ENCODE measurements around the gene APOBEC4. TPM values are rescaled to one million over a fixed set of nuclear protein-coding genes. Genes with fewer than 3 reads are reported as not detected.

APOBEC4 gene
- total RNA-seq, 1 experiment from 2014 or later, result not detected

DNA sequence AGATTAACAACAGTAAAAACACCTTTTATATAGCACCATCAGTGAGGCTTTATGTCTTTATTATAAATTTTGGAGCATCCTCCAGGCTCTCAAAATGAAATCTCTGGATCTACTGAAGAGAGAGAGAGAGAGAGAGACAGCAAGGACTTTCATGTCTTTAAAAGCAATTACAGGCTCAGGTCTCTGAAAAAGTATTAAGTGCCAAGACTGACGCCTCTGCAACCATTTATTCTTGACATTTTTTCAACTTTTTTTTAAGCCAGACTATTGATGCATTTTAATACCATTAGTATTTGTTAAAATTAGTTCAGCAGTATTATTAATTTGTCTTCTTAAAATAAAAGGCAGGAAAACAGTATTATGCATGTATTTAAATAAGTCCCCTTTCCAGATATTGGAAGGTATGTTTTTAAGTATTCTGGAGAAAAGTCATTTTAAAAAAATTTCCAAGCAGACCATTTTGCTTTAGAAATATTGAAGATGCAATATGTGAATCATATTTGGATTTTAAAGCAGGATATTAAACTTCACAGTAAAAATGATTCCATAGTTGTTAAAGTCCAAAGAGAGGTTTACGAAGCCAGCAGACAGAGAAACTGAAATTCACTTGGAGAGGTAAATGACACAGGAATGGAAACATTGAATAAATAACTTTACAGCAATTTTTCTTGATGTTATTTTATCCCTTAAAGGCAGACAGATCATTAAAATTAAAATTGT lies 35.4 kb upstream of the APOBEC4 start:
- ChIA-PET CTCF (no interaction called here), POLR2A (no interaction called here), RAD21 (ENCODE audit: low non-redundant PET in 1 of 2, low total read pairs in 2 of 2, uncharacterized antibody in 2 of 2, unreplicated experiment in 2 of 2) (no interaction called here)
- intact Hi-C loops (cut with micrococcal nuclease), result loop anchor here (10.0 kb wide), 1 partner anchor 226 kb away; no protein-coding TSS in a partner anchor
- H4K20me1 ChIP-seq (ENCODE audit: insufficient read depth), result no peaks in the 10 kb centered on the region
- H3K27ac ChIP-seq (ENCODE audit: low read depth, low read length), result no peak overlapping the region
- no peak overlapping the region for H3K4me3 ChIP-seq (replicated peaks in 1 of 2; ENCODE audit: low read depth in 1 of 2, low read length in 2 of 2)
- no peaks in the 10 kb centered on the region for H3K36me3 ChIP-seq (ENCODE audit: control insufficient read depth in 1 of 2, insufficient read depth in 2 of 2, low read length in 2 of 2)
- no TSS peak for BruUV-seq (replicated peaks)
- H2AFZ ChIP-seq (ENCODE audit: low read depth, low read length, poor library complexity, severe bottlenecking), result no peak overlapping the region
- H3K79me2 ChIP-seq (ENCODE audit: insufficient read depth, low read length), result no peaks in the 10 kb centered on the region
- no peak overlapping the region for H3K4me2 ChIP-seq (ENCODE audit: low read length)
- H3K27me3 ChIP-seq (ENCODE audit: insufficient read depth, low read length), result no peaks in the 10 kb centered on the region
- no peak overlapping the region for H3K9ac ChIP-seq (ENCODE audit: low read length)
- DNase-seq (ENCODE audit: low read depth, low spot score) (no peak), ATAC-seq (no peak)
- no peaks in the 10 kb centered on the region for H3K9me2 ChIP-seq (ENCODE audit: insufficient read depth)
- no peaks in the 10 kb centered on the region for H3K4me1 ChIP-seq (ENCODE audit: control insufficient read depth in 1 of 2, insufficient read depth in 2 of 2, low read length in 2 of 2)
- no peaks in the 10 kb centered on the region for H3K9me3 ChIP-seq (ENCODE audit: control insufficient read depth in 1 of 2, insufficient read depth in 1 of 2, low read depth in 1 of 2, low read length in 2 of 2)
- TF ChIP-seq, protein P1, sequence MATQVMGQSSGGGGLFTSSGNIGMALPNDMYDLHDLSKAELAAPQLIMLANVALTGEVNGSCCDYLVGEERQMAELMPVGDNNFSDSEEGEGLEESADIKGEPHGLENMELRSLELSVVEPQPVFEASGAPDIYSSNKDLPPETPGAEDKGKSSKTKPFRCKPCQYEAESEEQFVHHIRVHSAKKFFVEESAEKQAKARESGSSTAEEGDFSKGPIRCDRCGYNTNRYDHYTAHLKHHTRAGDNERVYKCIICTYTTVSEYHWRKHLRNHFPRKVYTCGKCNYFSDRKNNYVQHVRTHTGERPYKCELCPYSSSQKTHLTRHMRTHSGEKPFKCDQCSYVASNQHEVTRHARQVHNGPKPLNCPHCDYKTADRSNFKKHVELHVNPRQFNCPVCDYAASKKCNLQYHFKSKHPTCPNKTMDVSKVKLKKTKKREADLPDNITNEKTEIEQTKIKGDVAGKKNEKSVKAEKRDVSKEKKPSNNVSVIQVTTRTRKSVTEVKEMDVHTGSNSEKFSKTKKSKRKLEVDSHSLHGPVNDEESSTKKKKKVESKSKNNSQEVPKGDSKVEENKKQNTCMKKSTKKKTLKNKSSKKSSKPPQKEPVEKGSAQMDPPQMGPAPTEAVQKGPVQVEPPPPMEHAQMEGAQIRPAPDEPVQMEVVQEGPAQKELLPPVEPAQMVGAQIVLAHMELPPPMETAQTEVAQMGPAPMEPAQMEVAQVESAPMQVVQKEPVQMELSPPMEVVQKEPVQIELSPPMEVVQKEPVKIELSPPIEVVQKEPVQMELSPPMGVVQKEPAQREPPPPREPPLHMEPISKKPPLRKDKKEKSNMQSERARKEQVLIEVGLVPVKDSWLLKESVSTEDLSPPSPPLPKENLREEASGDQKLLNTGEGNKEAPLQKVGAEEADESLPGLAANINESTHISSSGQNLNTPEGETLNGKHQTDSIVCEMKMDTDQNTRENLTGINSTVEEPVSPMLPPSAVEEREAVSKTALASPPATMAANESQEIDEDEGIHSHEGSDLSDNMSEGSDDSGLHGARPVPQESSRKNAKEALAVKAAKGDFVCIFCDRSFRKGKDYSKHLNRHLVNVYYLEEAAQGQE (IDR thresholded peaks at IDR 0.05; ENCODE audit: low read depth), result no peak

- no peak overlapping the region for H3K9ac ChIP-seq (ENCODE audit: low read length)
- no peak overlapping the region for H3K4me2 ChIP-seq (ENCODE audit: low read length)
- ChIA-PET RAD21 (ENCODE audit: low non-redundant PET in 1 of 2, low total read pairs in 2 of 2, uncharacterized antibody in 2 of 2, unreplicated experiment in 2 of 2) (no interaction called here), POLR2A (no interaction called here), CTCF (interaction anchor here (1.5 kb wide), 1 partner anchor 32 kb away, joined by 3 read pairs; no protein-coding TSS in a partner anchor)
- DNase-seq (ENCODE audit: low read depth, low spot score) (no peak), ATAC-seq (no peak)
- H3K4me3 ChIP-seq (replicated peaks in 1 of 2; ENCODE audit: low read depth in 1 of 2, low read length in 2 of 2), result no peak overlapping the region
- H3K9me3 ChIP-seq (ENCODE audit: control insufficient read depth in 1 of 2, insufficient read depth in 1 of 2, low read depth in 1 of 2, low read length in 2 of 2), result no peaks in the 10 kb centered on the region
- no peaks in the 10 kb centered on the region for H3K27me3 ChIP-seq (ENCODE audit: insufficient read depth, low read length)
- no peaks in the 10 kb centered on the region for H3K36me3 ChIP-seq (ENCODE audit: control insufficient read depth in 1 of 2, insufficient read depth in 2 of 2, low read length in 2 of 2)
- BruUV-seq (replicated peaks), result no TSS peak
- H3K79me2 ChIP-seq (ENCODE audit: insufficient read depth, low read length), result no peaks in the 10 kb centered on the region
- intact Hi-C loops (cut with micrococcal nuclease), result loop anchor here (10.0 kb wide), 1 partner anchor 227 kb away; no protein-coding TSS in a partner anchor
- no peak overlapping the region for H3K27ac ChIP-seq (ENCODE audit: low read depth, low read length)
- H4K20me1 ChIP-seq (ENCODE audit: insufficient read depth), result no peaks in the 10 kb centered on the region
- no peaks in the 10 kb centered on the region for H3K4me1 ChIP-seq (ENCODE audit: control insufficient read depth in 1 of 2, insufficient read depth in 2 of 2, low read length in 2 of 2)
- no peak overlapping the region for H2AFZ ChIP-seq (ENCODE audit: low read depth, low read length, poor library complexity, severe bottlenecking)
- H3K9me2 ChIP-seq (ENCODE audit: insufficient read depth), result no peaks in the 10 kb centered on the region
- TF ChIP-seq EZH2 (IDR thresholded peaks at IDR 0.05), result no peak
- TF ChIP-seq RAD21 (IDR thresholded peaks at IDR 0.05; ENCODE audit: low read depth), result no peak
Observed at GRCh38 chr1:183687546-183688304, 34.6 kb upstream of the APOBEC4 start.
